Skeletal muscle satellite cell (primary cell): ENCODE measurements around the gene FOXB1. TPM values are rescaled to one million over a fixed set of nuclear protein-coding genes. Genes with fewer than 3 reads are reported as not detected.

Source experiments
- H3K27me3 ChIP-seq: 2 replicates; pipeline ENCODE4 v1.7.0; 2013; ENCODE audit warnings: low read length; ENCODE audit not compliant: control insufficient read depth, insufficient read depth
- H3K36me3 ChIP-seq: 2 replicates; pipeline ENCODE4 v1.7.0; 2013; ENCODE audit warnings: mild to moderate bottlenecking, control low read depth, low read length; ENCODE audit not compliant: insufficient read depth
- H3K4me1 ChIP-seq: 2 replicates; pipeline ENCODE4 v1.7.0; 2013; ENCODE audit warnings: low read length; ENCODE audit not compliant: control insufficient read depth, insufficient read depth
- H3K4me2 ChIP-seq: 2 replicates; pipeline ENCODE4 v1.7.0; 2013; ENCODE audit warnings: mild to moderate bottlenecking, low read length
- H3K4me3 ChIP-seq: 2 replicates; pipeline ENCODE4 v1.7.0; 2013; ENCODE audit warnings: low read length
- H3K9ac ChIP-seq: 2 replicates; pipeline ENCODE4 v1.7.0; 2013; ENCODE audit warnings: mild to moderate bottlenecking, low read depth, low read length, moderate library complexity
- H3K9me3 ChIP-seq: replicated peaks from 2 replicates; pipeline ENCODE4 v1.7.0; 2013; ENCODE audit warnings: mild to moderate bottlenecking, control low read depth, low read length
- total RNA-seq: library from RNA; depleted of rRNA; stranded (reverse); fragments of >200 nt; gene quantifications from 2 replicates; pipeline ENCODE4 v1.2.3, GENCODE V29; 2012; rRNA removed

Gene FOXB1
- not detected in 2 replicates for total RNA-seq

DNA sequence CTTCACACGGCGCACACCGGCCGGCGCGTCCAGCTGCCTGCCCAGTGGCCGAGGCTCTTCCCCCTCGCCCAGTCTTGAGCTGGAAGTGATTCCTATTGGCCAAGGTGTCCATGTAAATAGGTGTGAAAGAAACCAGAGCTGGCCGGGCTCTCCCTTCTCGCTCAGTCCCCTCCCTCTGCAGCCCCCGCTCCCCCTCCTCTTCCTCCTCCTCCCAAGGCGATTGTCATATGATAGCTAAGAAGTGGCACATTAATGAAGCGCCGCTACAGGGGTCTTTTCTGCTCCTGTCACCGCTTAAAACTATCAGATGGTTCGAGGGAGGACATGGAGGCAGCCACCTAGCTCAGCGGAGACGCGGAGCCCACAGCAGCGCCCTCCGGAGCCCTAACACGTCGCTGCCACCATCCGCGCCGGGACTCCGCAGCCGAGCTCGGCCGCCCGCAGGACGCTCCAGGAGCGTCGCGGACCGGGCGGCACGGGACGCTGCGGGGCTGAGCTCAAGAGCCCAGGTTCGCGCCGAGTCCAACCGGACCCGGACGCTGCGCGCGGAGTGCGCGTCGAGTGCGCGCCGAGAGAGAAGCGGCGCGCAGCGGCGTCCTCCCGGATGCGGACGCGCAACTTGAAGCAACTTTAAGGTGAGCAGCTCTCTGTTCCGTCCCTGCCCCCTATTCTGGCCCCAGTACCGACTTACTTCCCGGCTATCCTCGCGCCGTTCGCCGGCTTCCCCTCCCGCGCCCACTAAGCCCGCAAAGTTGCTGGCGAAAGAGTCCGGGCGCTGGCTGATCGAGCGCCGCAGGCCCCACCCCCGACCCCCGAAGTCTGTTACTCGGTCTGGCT, at the start of gene FOXB1:
Gene FOXB1 (plus strand): TSS at position 303 of the 837 bp plus-strand sequence. CDS start 653 bp downstream, outside the sequence.
- peak within 1 kb of the TSS; percentile 51 for H3K4me3 ChIP-seq

DNA sequence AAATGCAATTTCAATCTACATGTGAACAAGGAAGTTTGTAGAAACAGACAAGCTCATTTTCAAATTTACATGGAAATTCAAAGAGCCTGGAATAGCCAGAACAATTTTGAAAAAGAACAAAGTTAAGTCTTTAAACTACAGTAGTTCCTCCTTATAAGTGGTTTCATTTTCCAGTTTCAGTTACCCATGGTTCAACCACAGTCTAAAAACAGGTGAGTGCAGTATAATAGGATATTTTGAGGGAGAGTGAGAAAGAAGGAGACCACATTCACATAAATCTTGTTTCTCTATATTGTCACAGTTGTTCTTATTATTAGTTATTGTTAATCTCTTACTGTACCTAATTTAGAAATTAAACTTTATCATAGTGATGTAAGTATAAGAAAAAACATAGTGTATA, 45.8 kb upstream of the FOXB1 start:
- H3K4me3 ChIP-seq, result no peak overlapping the region
- no peaks in the 10 kb centered on the region for H3K36me3 ChIP-seq
- no peak overlapping the region for H3K9ac ChIP-seq
- peaks cover 9% of the 10 kb centered on the region for H3K27me3 ChIP-seq
- H3K9me3 ChIP-seq, result no peaks in the 10 kb centered on the region
- no peak overlapping the region for H3K4me2 ChIP-seq
- no peaks in the 10 kb centered on the region for H3K4me1 ChIP-seq

More for the DNA sequence above, at the start of gene FOXB1:
- Histone ChIP-seq H3K36me3 (no peaks in the 10 kb centered on the region), H3K4me2 (peak within 1 kb of the TSS; percentile 71), H3K9me3 (peaks cover 3% of the 10 kb centered on the region), H3K27me3 (peaks cover 99% of the 10 kb centered on the region), H3K4me1 (peaks cover 24% of the 10 kb centered on the region), H3K9ac (no peak within 1 kb of the TSS)

DNA sequence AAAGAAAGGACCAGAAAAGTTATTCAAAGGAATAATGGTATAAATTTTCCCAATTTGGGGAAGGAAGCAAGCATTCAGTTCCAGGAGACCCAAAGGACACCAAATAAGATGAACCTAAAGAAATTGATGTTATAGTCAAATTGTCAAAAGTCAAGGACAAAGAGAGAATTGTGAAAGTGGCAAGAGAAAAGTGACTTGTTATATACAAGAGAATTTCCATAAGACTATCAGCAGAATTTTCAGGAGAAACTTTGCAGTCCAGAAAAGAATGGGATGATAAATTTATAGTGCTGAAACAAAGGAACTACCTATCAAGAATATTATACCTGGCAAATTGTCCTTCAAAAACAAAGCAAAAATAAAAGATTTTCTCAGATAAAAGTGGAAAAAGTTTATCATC, 43.8 kb upstream of the FOXB1 start:
- H3K9ac ChIP-seq, result no peak overlapping the region
- no peak overlapping the region for H3K4me2 ChIP-seq
- H3K27me3 ChIP-seq, result peaks cover under 1% of the 10 kb centered on the region
- no peaks in the 10 kb centered on the region for H3K36me3 ChIP-seq
- no peak overlapping the region for H3K4me3 ChIP-seq
- H3K4me1 ChIP-seq, result no peaks in the 10 kb centered on the region
- no peaks in the 10 kb centered on the region for H3K9me3 ChIP-seq

DNA sequence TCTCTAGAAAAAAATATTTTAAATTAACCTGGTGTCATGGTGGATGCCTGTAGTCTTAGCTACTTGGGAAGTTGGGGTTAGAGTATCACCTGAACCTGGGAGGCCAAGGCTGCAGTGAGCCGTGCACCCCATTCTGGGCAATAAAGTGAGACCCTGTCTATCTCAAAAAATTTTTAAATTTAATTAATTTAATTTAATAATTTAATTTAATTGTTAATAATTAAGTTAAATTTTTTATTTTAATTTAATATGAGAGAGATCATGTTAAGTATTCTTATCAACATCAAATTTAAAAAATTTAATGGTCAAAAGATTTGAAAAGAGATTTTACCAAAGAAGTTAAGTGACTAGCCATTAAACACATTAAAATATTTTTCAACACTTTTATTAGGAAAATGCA, 40.8 kb upstream of the FOXB1 start:
- Histone ChIP-seq H3K9ac (no peak overlapping the region), H3K27me3 (no peaks in the 10 kb centered on the region), H3K4me3 (no peak overlapping the region), H3K4me2 (no peak overlapping the region), H3K4me1 (no peaks in the 10 kb centered on the region), H3K36me3 (no peaks in the 10 kb centered on the region), H3K9me3 (no peaks in the 10 kb centered on the region)

DNA sequence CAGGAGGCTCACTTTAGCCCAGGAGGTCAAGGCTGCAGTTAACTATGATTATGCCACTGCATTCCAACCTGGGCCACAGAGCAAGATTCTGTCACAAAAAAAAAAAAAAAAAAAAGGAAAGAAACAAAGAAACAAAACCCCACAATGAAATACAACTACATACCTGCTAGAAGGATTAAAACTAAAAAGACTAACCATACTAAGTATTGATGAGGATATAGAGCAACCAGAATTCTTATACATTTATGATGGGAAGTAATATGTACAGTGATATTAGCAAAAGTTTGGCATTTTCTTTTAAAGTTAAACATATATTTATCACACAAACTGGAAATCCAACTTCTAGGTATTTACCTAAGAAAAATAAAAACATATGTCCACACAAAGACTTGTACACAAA, 40.2 kb upstream of the FOXB1 start:
- no peaks in the 10 kb centered on the region for H3K4me1 ChIP-seq
- no peaks in the 10 kb centered on the region for H3K9me3 ChIP-seq

DNA sequence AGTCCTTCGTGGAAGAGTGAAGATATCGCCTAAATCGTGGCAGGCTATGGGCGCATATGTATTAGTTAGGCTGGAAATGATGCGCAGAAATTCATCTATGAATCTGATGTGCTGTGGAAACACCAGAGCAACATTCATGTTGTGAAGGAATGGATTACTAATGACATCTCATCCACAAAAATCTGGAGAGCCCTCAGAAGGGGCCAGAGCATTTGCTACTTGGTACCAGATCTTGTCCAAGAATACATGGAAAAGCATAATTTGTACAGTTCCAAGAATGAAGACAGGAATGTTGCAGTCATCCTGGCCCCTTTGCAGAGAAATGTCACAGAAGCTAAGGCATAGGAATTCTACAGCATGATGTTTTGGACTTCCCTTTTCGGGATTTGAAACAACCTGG, 38.4 kb upstream of the FOXB1 start:
- H3K27me3 ChIP-seq, result no peaks in the 10 kb centered on the region
- H3K4me2 ChIP-seq, result no peak overlapping the region
- H3K4me1 ChIP-seq, result no peaks in the 10 kb centered on the region
- H3K4me3 ChIP-seq, result no peak overlapping the region
- no peak overlapping the region for H3K9ac ChIP-seq
- no peaks in the 10 kb centered on the region for H3K36me3 ChIP-seq
- no peaks in the 10 kb centered on the region for H3K9me3 ChIP-seq

More for the DNA sequence above, 40.2 kb upstream of the FOXB1 start:
- Histone ChIP-seq H3K9ac (no peak overlapping the region), H3K4me3 (no peak overlapping the region), H3K36me3 (no peaks in the 10 kb centered on the region), H3K27me3 (no peaks in the 10 kb centered on the region), H3K4me2 (no peak overlapping the region)

DNA sequence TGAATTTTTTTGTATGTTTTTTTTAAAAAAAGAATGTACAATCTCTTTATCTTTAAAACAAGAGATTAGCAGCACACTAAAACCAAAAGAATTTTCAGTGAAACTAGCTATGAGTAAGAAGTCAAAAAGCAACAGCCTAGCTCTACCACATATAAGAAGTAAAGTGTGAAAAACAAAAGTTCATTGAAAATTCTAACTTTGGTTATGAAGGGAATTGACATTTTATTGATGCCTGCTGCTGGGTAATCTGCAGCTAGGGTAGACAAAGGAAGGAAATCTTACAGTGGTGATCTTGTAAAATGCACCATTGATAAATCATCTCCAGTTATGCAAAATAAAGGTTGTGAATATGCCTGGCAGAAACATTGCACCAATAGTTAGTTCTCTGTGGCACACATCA, 37.8 kb upstream of the FOXB1 start:
- Histone ChIP-seq H3K36me3 (no peaks in the 10 kb centered on the region), H3K4me1 (no peaks in the 10 kb centered on the region), H3K9ac (no peak overlapping the region), H3K4me2 (no peak overlapping the region), H3K9me3 (no peaks in the 10 kb centered on the region), H3K4me3 (no peak overlapping the region), H3K27me3 (no peaks in the 10 kb centered on the region)

DNA sequence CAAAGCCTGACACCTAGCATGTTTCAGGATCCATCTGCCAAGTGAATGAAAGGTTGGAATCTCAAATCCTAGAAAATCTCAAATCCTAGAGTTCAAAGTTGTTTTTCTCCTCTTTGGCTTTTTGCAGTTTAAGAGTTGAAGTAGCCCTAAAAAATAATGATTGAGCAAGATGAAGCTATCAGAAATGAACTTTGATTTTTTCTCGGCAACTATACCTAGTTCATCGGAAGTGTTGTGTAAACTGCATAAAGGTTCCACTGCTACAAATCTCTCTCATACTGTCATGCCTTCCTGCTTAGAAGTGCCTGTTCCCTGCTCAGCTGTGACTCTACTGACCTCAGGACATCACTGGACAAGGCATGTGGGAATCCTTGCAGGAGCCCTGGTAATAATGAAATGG, 35.8 kb upstream of the FOXB1 start:
- Histone ChIP-seq H3K36me3 (no peaks in the 10 kb centered on the region), H3K27me3 (no peaks in the 10 kb centered on the region), H3K4me1 (no peaks in the 10 kb centered on the region), H3K9ac (no peak overlapping the region), H3K4me3 (no peak overlapping the region), H3K9me3 (no peaks in the 10 kb centered on the region), H3K4me2 (no peak overlapping the region)

DNA sequence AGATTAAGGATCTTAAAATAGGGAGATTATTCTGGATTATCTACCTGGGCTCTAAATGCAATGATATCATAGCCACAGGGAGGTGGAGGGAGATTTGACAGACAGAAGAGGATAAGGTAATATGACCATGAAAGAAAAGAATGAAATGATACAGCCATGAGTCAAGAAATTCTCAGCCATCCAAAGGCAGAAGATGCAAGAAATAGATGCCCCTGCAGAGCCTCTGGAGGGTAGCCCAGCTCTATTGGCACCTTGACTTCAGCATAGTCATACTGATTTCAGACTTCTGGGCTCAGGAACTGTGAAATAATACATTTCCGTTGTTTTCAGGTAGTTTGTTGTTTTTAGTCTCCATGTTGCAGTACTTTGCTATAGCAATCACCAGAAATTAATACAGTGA, 31.9 kb upstream of the FOXB1 start:
- H3K9ac ChIP-seq, result no peak overlapping the region
- no peaks in the 10 kb centered on the region for H3K9me3 ChIP-seq
- H3K4me1 ChIP-seq, result no peaks in the 10 kb centered on the region
- peaks cover 8% of the 10 kb centered on the region for H3K27me3 ChIP-seq
- no peaks in the 10 kb centered on the region for H3K36me3 ChIP-seq
- H3K4me3 ChIP-seq, result no peak overlapping the region
- H3K4me2 ChIP-seq, result no peak overlapping the region

DNA sequence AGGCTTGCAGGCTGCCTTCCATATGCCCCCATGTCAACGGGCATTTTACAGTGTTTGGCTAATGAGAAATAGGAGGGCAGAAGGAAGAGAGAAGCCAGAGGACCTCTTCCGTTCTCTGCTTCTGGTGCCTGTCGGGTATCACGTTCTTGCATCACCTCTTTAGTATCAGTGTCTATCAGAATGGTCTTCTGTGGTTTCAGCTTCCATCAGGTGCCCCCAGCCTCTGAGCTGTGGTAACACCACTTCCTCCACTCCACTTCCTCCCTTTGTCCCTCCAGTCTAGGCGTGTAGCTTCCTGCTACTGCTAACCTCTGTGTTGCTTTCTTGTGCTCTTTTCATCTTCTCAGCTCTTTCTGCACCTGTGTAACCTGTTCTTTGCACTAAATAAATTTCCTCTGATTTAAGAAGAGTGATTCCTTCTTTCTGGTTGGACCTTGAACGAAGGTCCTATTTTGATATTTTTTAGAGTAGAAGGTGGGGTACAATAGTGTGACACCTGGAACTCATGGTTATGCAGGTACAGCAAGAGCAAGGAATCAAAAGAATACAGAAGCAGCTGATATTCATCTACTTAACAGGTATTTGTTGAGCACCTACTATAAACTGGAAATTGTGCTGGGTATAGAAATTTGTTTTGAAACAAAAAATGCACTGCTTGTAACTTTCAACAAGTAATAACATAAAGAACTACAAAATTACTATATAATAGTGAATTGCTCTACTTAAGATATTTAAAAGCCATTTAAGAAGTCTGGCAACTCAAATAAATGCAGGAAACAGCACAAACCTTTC, 27.4 kb upstream of the FOXB1 start:
- Histone ChIP-seq H3K4me3 (no peak overlapping the region), H3K27me3 (peaks cover 17% of the 10 kb centered on the region), H3K9me3 (no peaks in the 10 kb centered on the region), H3K9ac (no peak overlapping the region), H3K4me1 (no peaks in the 10 kb centered on the region), H3K4me2 (no peak overlapping the region), H3K36me3 (no peaks in the 10 kb centered on the region)

DNA sequence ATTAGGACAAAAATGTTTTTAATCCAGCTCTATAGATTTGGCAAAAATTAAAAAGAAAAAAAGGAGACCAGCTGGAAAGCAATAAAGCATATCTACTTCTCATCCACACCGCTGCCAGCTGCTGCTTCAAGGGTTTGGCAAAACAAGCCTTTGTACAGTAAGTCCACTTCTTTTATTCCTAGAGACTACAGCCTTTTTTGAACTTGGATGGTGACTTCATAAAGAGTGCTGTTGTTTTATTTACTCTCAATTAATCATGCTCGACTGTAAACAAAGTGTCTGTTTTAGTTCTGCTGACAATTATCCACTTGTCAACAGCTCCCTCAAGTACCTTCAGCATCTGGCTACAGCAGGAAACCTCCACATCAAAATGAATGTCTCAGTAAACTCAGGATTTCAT, 12.3 kb upstream of the FOXB1 start:
- no peaks in the 10 kb centered on the region for H3K4me1 ChIP-seq
- peaks cover 75% of the 10 kb centered on the region for H3K27me3 ChIP-seq
- H3K36me3 ChIP-seq, result no peaks in the 10 kb centered on the region
- H3K4me2 ChIP-seq, result no peak overlapping the region
- H3K9ac ChIP-seq, result no peak overlapping the region
- H3K4me3 ChIP-seq, result no peak overlapping the region
- no peaks in the 10 kb centered on the region for H3K9me3 ChIP-seq
